H1 (cell line): ENCODE results near the gene BUD13. TPM values are rescaled to one million over a fixed set of nuclear protein-coding genes. Genes with fewer than 3 reads are reported as not detected.

ENCODE experiments used
- POLR2A ChIP-seq, 2 experiments: IDR thresholded peaks; 1 replicate in 1 of 2; 2 replicates in 1 of 2; pipeline ENCODE4 v1.6.1; 2011; ENCODE audit warnings: low read depth in 2 of 2, low read length in 2 of 2, mild to moderate bottlenecking in 2 of 2; ENCODE audit errors: control extremely low read depth in 1 of 2
- TAF1 ChIP-seq: IDR thresholded peaks from 2 replicates; pipeline ENCODE4 v1.6.1; 2011; ENCODE audit warnings: mild to moderate bottlenecking, low read depth, low read length
- ZNF274 ChIP-seq: IDR thresholded peaks from 2 replicates; pipeline ENCODE4 v1.7.0; 2012; ENCODE audit warnings: low read length, borderline replicate concordance; ENCODE audit errors: extremely low read depth
- polyA plus RNA-seq, 7 experiments: library from polyadenylated mRNA; depleted of rRNA in 3 of 7; stranded (reverse) in 5 of 7; unstranded in 2 of 7; fragments of >200 nt in 5 of 7; fragments of 200-250 nt in 2 of 7; gene quantifications; 1 replicate in 5 of 7; 2 replicates in 1 of 7; 4 replicates in 1 of 7; pipeline versions ENCODE4 v1.2.1 to v1.2.3, GENCODE V29; 2011 to 2013; ENCODE audit warnings: missing spikeins in 2 of 7, mixed read lengths in 2 of 7
- total RNA-seq: library from RNA; stranded (reverse); fragmentation: NEBNext Ultra II Directional; extraction: Animal tissue kit (Norgen Biotek cat#: 25700); gene quantifications from 2 replicates; pipeline ENCODE4 v1.2.1, GENCODE V29; 2021
- TF ChIP-seq, protein P1 (sequence below): fragments of 300-600 bp; sonication (generic); IDR thresholded peaks from 2 replicates; pipeline ENCODE4 v1.7.1; 2012; ENCODE audit warnings: low read length, moderate library complexity, mild to moderate bottlenecking, inconsistent platforms; ENCODE audit not compliant: insufficient replicate concordance
- TF ChIP-seq, protein P2 (sequence below), 3 experiments: IDR thresholded peaks; 1 replicate in 2 of 3; 2 replicates in 1 of 3; pipeline versions ENCODE4 v1.5.1 to v1.6.1; 2011; ENCODE audit warnings: low read length in 3 of 3, mild to moderate bottlenecking in 3 of 3, inconsistent platforms in 2 of 3, low read depth in 1 of 3, moderate library complexity in 1 of 3; ENCODE audit not compliant: insufficient read depth in 1 of 3; ENCODE audit errors: control extremely low read depth in 1 of 3

BUD13 gene
- total and polyA plus RNA-seq, 2 of the 8 experiments (the other 6 are each of a cell fraction or from before 2014, with no cell fraction given) = 24.8 to 27.2 TPM

DNA sequence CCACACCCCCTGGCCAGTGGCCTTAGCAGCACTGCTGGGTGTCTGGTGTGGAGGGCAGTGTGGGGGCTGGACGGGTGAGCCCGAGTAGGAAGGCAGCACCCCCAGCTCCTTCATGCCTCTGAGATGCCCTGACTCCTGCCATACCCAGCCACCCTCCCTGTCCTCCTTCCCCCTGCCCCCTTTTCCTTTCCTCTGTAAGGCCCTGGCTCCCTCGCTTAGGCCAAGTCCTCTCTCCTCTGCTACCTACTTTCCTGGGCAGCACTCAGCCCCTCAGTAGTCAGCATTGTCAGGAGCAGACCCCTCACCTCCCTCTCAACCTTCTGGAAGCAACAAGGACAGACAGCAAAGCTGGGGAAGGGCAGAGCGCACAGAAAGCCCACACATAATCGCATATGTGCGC lies 48.0 kb downstream of the BUD13 start (continued):
- TF ChIP-seq, protein P1, sequence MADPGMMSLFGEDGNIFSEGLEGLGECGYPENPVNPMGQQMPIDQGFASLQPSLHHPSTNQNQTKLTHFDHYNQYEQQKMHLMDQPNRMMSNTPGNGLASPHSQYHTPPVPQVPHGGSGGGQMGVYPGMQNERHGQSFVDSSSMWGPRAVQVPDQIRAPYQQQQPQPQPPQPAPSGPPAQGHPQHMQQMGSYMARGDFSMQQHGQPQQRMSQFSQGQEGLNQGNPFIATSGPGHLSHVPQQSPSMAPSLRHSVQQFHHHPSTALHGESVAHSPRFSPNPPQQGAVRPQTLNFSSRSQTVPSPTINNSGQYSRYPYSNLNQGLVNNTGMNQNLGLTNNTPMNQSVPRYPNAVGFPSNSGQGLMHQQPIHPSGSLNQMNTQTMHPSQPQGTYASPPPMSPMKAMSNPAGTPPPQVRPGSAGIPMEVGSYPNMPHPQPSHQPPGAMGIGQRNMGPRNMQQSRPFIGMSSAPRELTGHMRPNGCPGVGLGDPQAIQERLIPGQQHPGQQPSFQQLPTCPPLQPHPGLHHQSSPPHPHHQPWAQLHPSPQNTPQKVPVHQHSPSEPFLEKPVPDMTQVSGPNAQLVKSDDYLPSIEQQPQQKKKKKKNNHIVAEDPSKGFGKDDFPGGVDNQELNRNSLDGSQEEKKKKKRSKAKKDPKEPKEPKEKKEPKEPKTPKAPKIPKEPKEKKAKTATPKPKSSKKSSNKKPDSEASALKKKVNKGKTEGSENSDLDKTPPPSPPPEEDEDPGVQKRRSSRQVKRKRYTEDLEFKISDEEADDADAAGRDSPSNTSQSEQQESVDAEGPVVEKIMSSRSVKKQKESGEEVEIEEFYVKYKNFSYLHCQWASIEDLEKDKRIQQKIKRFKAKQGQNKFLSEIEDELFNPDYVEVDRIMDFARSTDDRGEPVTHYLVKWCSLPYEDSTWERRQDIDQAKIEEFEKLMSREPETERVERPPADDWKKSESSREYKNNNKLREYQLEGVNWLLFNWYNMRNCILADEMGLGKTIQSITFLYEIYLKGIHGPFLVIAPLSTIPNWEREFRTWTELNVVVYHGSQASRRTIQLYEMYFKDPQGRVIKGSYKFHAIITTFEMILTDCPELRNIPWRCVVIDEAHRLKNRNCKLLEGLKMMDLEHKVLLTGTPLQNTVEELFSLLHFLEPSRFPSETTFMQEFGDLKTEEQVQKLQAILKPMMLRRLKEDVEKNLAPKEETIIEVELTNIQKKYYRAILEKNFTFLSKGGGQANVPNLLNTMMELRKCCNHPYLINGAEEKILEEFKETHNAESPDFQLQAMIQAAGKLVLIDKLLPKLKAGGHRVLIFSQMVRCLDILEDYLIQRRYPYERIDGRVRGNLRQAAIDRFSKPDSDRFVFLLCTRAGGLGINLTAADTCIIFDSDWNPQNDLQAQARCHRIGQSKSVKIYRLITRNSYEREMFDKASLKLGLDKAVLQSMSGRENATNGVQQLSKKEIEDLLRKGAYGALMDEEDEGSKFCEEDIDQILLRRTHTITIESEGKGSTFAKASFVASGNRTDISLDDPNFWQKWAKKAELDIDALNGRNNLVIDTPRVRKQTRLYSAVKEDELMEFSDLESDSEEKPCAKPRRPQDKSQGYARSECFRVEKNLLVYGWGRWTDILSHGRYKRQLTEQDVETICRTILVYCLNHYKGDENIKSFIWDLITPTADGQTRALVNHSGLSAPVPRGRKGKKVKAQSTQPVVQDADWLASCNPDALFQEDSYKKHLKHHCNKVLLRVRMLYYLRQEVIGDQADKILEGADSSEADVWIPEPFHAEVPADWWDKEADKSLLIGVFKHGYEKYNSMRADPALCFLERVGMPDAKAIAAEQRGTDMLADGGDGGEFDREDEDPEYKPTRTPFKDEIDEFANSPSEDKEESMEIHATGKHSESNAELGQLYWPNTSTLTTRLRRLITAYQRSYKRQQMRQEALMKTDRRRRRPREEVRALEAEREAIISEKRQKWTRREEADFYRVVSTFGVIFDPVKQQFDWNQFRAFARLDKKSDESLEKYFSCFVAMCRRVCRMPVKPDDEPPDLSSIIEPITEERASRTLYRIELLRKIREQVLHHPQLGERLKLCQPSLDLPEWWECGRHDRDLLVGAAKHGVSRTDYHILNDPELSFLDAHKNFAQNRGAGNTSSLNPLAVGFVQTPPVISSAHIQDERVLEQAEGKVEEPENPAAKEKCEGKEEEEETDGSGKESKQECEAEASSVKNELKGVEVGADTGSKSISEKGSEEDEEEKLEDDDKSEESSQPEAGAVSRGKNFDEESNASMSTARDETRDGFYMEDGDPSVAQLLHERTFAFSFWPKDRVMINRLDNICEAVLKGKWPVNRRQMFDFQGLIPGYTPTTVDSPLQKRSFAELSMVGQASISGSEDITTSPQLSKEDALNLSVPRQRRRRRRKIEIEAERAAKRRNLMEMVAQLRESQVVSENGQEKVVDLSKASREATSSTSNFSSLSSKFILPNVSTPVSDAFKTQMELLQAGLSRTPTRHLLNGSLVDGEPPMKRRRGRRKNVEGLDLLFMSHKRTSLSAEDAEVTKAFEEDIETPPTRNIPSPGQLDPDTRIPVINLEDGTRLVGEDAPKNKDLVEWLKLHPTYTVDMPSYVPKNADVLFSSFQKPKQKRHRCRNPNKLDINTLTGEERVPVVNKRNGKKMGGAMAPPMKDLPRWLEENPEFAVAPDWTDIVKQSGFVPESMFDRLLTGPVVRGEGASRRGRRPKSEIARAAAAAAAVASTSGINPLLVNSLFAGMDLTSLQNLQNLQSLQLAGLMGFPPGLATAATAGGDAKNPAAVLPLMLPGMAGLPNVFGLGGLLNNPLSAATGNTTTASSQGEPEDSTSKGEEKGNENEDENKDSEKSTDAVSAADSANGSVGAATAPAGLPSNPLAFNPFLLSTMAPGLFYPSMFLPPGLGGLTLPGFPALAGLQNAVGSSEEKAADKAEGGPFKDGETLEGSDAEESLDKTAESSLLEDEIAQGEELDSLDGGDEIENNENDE = no peak
- no peak for TF ChIP-seq TAF1
- TF ChIP-seq, protein P2, sequence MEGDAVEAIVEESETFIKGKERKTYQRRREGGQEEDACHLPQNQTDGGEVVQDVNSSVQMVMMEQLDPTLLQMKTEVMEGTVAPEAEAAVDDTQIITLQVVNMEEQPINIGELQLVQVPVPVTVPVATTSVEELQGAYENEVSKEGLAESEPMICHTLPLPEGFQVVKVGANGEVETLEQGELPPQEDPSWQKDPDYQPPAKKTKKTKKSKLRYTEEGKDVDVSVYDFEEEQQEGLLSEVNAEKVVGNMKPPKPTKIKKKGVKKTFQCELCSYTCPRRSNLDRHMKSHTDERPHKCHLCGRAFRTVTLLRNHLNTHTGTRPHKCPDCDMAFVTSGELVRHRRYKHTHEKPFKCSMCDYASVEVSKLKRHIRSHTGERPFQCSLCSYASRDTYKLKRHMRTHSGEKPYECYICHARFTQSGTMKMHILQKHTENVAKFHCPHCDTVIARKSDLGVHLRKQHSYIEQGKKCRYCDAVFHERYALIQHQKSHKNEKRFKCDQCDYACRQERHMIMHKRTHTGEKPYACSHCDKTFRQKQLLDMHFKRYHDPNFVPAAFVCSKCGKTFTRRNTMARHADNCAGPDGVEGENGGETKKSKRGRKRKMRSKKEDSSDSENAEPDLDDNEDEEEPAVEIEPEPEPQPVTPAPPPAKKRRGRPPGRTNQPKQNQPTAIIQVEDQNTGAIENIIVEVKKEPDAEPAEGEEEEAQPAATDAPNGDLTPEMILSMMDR (IDR thresholded peaks at IDR 0.05; ENCODE audit: control extremely low read depth in 1 of 3, insufficient read depth in 1 of 3, low read depth in 1 of 3, low read length in 3 of 3) = no peak
- no peak for TF ChIP-seq POLR2A (IDR thresholded peaks at IDR 0.05; ENCODE audit: control extremely low read depth in 1 of 2, low read depth in 2 of 2, low read length in 2 of 2)
- no peak for TF ChIP-seq ZNF274
